Testis (tissue), 3 donors: ENCODE data around the gene GTF2H2C. TPM values are rescaled to one million over a fixed set of nuclear protein-coding genes. Genes with fewer than 3 reads are reported as not detected.

Experiments
- DNase-seq: peaks from one replicate; pipeline ENCODE4 v3.0.0-alpha.2; 2019
- H3K27ac ChIP-seq, 2 donors: fragments of 200-600 bp; sonication (generic); one replicate each; pipeline ENCODE4 v1.5.1; 2019
- H3K27me3 ChIP-seq: fragments of 200-600 bp; sonication (generic); one replicate; pipeline ENCODE4 v1.5.1; 2019
- H3K36me3 ChIP-seq: fragments of 200-600 bp; sonication (generic); one replicate; pipeline ENCODE4 v1.5.1; 2017; ENCODE audit warnings: low read depth; ENCODE audit errors: missing control alignments
- H3K4me1 ChIP-seq: fragments of 200-600 bp; sonication (generic); one replicate; pipeline ENCODE4 v1.5.1; 2019
- H3K4me3 ChIP-seq, 2 donors: fragments of 200-600 bp; sonication (generic); one replicate each; pipeline ENCODE4 v1.5.1; 2017 to 2019
- H3K9me3 ChIP-seq: fragments of 200-600 bp; sonication (generic); one replicate; pipeline ENCODE4 v1.5.1; 2017
- CTCF ChIP-seq, 3 experiments: fragments of 450-650 bp in 2 of 3; fragments of 200-600 bp in 1 of 3; sonication (generic) in 1 of 3; IDR thresholded peaks; one replicate each; pipeline ENCODE4 v1.5.1; 2016 to 2019; ENCODE audit warnings: antibody characterized with exemption in 3 of 3, mild to moderate bottlenecking in 2 of 3, moderate library complexity in 1 of 3
- POLR2A ChIP-seq: fragments of 450-650 bp; IDR thresholded peaks from one replicate; pipeline ENCODE4 v1.6.1; 2017; ENCODE audit warnings: antibody characterized with exemption, mild to moderate bottlenecking, moderate library complexity
- WGBS, 2 donors: methylation state at CpG; one replicate each; pipeline ENCODE4 v1.1.5; 2018; 5-methylcytosine and 5-hydroxymethylcytosine counted together
- intact Hi-C: fragments of 100-400 bp; cut with DNase I; formaldehyde crosslinking; loops from one replicate; pipeline ENCODE4 v1.15.1; 2023; ENCODE audit warnings: low total_unique reads
- polyA plus RNA-seq: library from polyadenylated mRNA; stranded (reverse); fragments of 350-450 nt; fragmentation: Illumina TruSeq; extraction: RNeasy Lipid Tissue Mini Kit (QIAGEN cat#74804); gene quantifications from one replicate; pipeline ENCODE4 v1.2.3, GENCODE V29; 2014; ENCODE audit warnings: low read depth, low replicate concordance; ENCODE audit not compliant: insufficient read depth
- total RNA-seq, 2 donors: library from RNA; depleted of rRNA; stranded (reverse); fragments of >200 nt; gene quantifications; one replicate each; pipeline ENCODE4 v1.2.3, GENCODE V29; 2016

Gene GTF2H2C
- total and polyA plus RNA-seq, 3 donors from 2014 or later, result 28.2 to 30.9 (median 30.6) TPM

GRCh38 chr5:69517763-69518212, 42.2 kb upstream of the GTF2H2C start:
- peaks cover 4% of the 10 kb centered on the region for H3K4me1 ChIP-seq
- intact Hi-C loops, result no loop called here
- no peak overlapping the region for H3K27ac ChIP-seq
- H3K4me3 ChIP-seq, result no peak overlapping the region
- TF ChIP-seq POLR2A (no peak), CTCF (IDR thresholded peaks at IDR 0.05) (no peak)
- no peaks in the 10 kb centered on the region for H3K9me3 ChIP-seq
- no peak for DNase-seq
- WGBS, 2 donors, result 42 to 49% methylated on average over 4 of the region's 4 CpGs
- H3K36me3 ChIP-seq, result no peaks in the 10 kb centered on the region
- no peaks in the 10 kb centered on the region for H3K27me3 ChIP-seq

- H3K4me3 ChIP-seq, result no peak overlapping the region
- DNase-seq, result no peak
- H3K9me3 ChIP-seq, result no peaks in the 10 kb centered on the region
- H3K4me1 ChIP-seq, result peaks cover 4% of the 10 kb centered on the region
- no peak overlapping the region for H3K27ac ChIP-seq
- intact Hi-C loops, result no loop called here
- 50 to 54% methylated on average over 2 of the region's 2 CpGs for WGBS, 2 donors
- H3K36me3 ChIP-seq, result no peaks in the 10 kb centered on the region
- H3K27me3 ChIP-seq, result no peaks in the 10 kb centered on the region
- TF ChIP-seq CTCF (IDR thresholded peaks at IDR 0.05) (no peak), POLR2A (no peak)
Measured at GRCh38 chr5:69519285-69519684, 40.7 kb upstream of the GTF2H2C start.

GRCh38 chr5:69522035-69522434, 38.0 kb upstream of the GTF2H2C start:
- Histone ChIP-seq H3K4me3 (no peak overlapping the region), H3K27me3 (no peaks in the 10 kb centered on the region), H3K4me1 (peaks cover 4% of the 10 kb centered on the region), H3K36me3 (no peaks in the 10 kb centered on the region), H3K9me3 (no peaks in the 10 kb centered on the region), H3K27ac (no peak overlapping the region)
- WGBS, 2 donors, result 86% methylated on average over 3 of the region's 3 CpGs
- DNase-seq, result no peak
- intact Hi-C loops, result no loop called here
- no peak for TF ChIP-seq CTCF (IDR thresholded peaks at IDR 0.05)
- TF ChIP-seq POLR2A, result no peak

GRCh38 chr5:69525490-69525889, 34.5 kb upstream of the GTF2H2C start:
- WGBS, 2 donors, result 84 to 91% methylated on average over 2 of the region's 2 CpGs
- TF ChIP-seq POLR2A (no peak), CTCF (IDR thresholded peaks at IDR 0.05) (no peak)
- DNase-seq, result no peak

GRCh38 chr5:69526660-69527059, 33.3 kb upstream of the GTF2H2C start:
- WGBS, 2 donors, result 85 to 95% methylated on average over 9 of the region's 9 CpGs
- Histone ChIP-seq H3K27ac (no peak overlapping the region), H3K9me3 (no peaks in the 10 kb centered on the region), H3K36me3 (no peaks in the 10 kb centered on the region), H3K4me1 (no peaks in the 10 kb centered on the region), H3K4me3 (no peak overlapping the region), H3K27me3 (no peaks in the 10 kb centered on the region)
- no peak for DNase-seq
- intact Hi-C loops, result no loop called here
- TF ChIP-seq CTCF (IDR thresholded peaks at IDR 0.05) (no peak), POLR2A (no peak)

More at GRCh38 chr5:69525490-69525889, 34.5 kb upstream of the GTF2H2C start:
- Histone ChIP-seq H3K9me3 (no peaks in the 10 kb centered on the region), H3K4me1 (no peaks in the 10 kb centered on the region), H3K36me3 (no peaks in the 10 kb centered on the region), H3K27ac (no peak overlapping the region), H3K27me3 (no peaks in the 10 kb centered on the region), H3K4me3 (no peak overlapping the region)
- intact Hi-C loops, result no loop called here
